Natural killer cell (primary cell): ENCODE data around the gene C13orf46. TPM values are rescaled to one million over a fixed set of nuclear protein-coding genes. Genes with fewer than 3 reads are reported as not detected.

ENCODE experiments used
- ATAC-seq, 3 donors: fragments of 150-1000 bp in 2 of 3; fragments of 200-7000 bp in 1 of 3; cut with Tn5 transposase; 1 replicate in 1 of 3; 2 replicates in 2 of 3; pipeline ENCODE4 v1.10.0; 2021; ENCODE audit warnings: mild to moderate bottlenecking in 2 of 3, moderate library complexity in 2 of 3
- DNase-seq, 2 donors: peaks; one replicate each; pipeline versions ENCODE4 v3.0.0 to v3.0.0-alpha.2; 2013 to 2021; ENCODE audit warnings: mixed read lengths in 1 of 2
- H3K27ac ChIP-seq: one replicate; pipeline ENCODE4 v1.5.1; 2013; ENCODE audit warnings: mild to moderate bottlenecking, low read length
- H3K27me3 ChIP-seq: one replicate; pipeline ENCODE4 v1.6.1; 2013; ENCODE audit warnings: low read length; ENCODE audit not compliant: control insufficient read depth, insufficient read depth
- H3K36me3 ChIP-seq: one replicate; pipeline ENCODE4 v1.6.1; 2013; ENCODE audit warnings: low read length; ENCODE audit not compliant: control insufficient read depth, insufficient read depth
- H3K4me1 ChIP-seq: one replicate; pipeline ENCODE4 v1.6.1; 2013; ENCODE audit warnings: low read length; ENCODE audit not compliant: control insufficient read depth, insufficient read depth
- H3K4me3 ChIP-seq: one replicate; pipeline ENCODE4 v1.5.1; 2013; ENCODE audit warnings: low read length
- H3K9me3 ChIP-seq: one replicate; pipeline ENCODE4 v1.6.1; 2013; ENCODE audit warnings: low read length; ENCODE audit not compliant: control insufficient read depth, insufficient read depth
- H3K27ac Mint-ChIP-seq, 2 donors: one replicate each; pipeline ENCODE4 v1.8.0; 2022; ENCODE audit warnings: mild to moderate bottlenecking in 2 of 2, mixed read lengths in 2 of 2, moderate library complexity in 1 of 2
- H3K27me3 Mint-ChIP-seq, 2 donors: one replicate each; pipeline ENCODE4 v1.8.0; 2022; ENCODE audit warnings: low read depth in 2 of 2, mixed read lengths in 2 of 2
- H3K36me3 Mint-ChIP-seq: one replicate; pipeline ENCODE4 v1.8.0; 2022; ENCODE audit warnings: mixed read lengths
- H3K4me1 Mint-ChIP-seq, 2 donors: one replicate each; pipeline ENCODE4 v1.8.0; 2022; ENCODE audit warnings: mixed read lengths in 2 of 2
- H3K4me3 Mint-ChIP-seq: one replicate; pipeline ENCODE4 v1.8.0; 2022; ENCODE audit warnings: mild to moderate bottlenecking, moderate library complexity, mixed read lengths
- H3K9me3 Mint-ChIP-seq, 2 donors: one replicate each; pipeline ENCODE4 v1.8.0; 2022; ENCODE audit warnings: mixed read lengths in 2 of 2
- WGBS: methylation state at CpG from one replicate; pipeline ENCODE4 v1.1.7; 2013; ENCODE audit warnings: missing lambda C conversion rate; ENCODE audit not compliant: insufficient coverage; 5-methylcytosine and 5-hydroxymethylcytosine counted together
- intact Hi-C: fragments of 100-400 bp; cut with micrococcal nuclease; formaldehyde crosslinking; loops from one replicate; pipeline ENCODE4 v1.14.2; 2022
- total RNA-seq, 4 donors: library from RNA; stranded (reverse); fragments of 120-200 nt in 1 of 4; gene quantifications; one replicate each; pipeline versions ENCODE4 v1.2.3 to v1.2.4, GENCODE V29; 2013 to 2022
- TF ChIP-seq, protein P1 (sequence below): fragments of 200-600 bp; IDR thresholded peaks from one replicate; pipeline ENCODE4 v1.8.0; 2022; ENCODE audit warnings: antibody characterized with exemption

The C13orf46 gene
- total RNA-seq, 3 donors from 2014 or later (not counting 1 experiment from before 2014, with no cell fraction given): 21.1 to 23.9 (median 23.5) TPM

DNA sequence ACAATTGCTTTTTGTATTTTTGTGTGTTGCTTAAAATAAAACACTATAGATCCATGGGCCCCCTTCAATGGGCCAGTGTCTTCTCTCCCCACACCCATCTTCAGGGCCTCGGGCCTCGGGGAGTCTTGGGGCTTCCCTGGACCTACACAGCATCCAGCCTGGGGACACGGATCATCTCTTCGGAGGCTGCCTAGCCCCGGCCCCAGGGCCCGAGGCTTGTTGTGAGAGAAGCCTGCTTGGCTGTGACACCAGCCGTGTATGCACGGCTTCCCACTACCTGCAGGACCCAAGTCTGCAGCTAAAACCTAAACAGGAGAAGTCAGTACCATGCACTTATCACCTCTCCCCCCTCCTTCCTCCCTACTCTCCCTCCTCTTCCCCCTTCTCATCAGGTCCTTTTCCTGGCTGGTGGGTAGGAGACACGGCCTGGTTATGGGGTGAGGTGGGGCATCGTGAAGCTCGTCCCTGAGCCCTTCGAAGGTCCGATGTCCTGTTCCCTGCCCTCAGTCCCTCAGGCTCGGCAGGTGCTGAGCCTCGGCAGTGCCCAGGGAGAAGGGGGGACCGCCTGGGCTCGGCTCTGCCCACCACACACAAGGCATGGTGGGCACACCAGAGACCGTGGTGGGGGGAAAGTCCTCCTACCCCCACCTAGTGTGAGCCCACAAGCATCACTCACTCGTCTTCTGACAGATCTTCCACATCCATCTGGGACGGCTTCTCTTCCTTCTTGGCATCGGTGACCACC is 9.5 kb downstream of the C13orf46 start:
- H3K27me3 Mint-ChIP-seq: no peaks in the 10 kb centered on the region
- no peak overlapping the region for H3K27ac Mint-ChIP-seq

DNA sequence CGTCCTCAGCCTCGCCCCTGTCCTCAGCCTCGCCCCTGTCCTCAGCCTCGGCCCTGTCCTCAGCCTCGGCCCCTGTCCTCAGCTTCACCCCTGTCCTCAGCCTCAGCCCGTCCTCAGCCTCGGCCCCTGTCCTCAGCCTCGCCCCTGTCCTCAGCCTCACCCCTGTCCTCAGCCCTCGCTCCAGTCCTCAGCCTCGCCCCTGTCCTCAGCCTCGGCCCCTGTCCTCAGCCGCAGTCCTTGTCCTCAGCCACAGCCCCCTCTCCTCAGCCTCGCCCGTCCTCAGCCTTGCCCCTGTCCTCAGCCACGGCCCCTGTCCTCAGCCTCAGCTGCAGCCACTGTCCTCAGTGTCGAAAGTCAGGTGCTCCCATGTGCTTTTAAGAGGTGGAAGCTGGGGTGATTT is 10.5 kb downstream of the C13orf46 start:
- Mint-ChIP-seq H3K4me3 (no peak overlapping the region), H3K36me3 (no peaks in the 10 kb centered on the region), H3K27ac (peak overlapping the region in 1 of 2 donors; percentile 47), H3K4me1 (peaks cover 0 to 11% of the 10 kb centered on the region in 2 donors), H3K27me3 (no peaks in the 10 kb centered on the region), H3K9me3 (no peaks in the 10 kb centered on the region)
- no peak overlapping the region for H3K4me3 ChIP-seq
- H3K27me3 ChIP-seq: no peaks in the 10 kb centered on the region
- 97% methylated on average over 16 of the region's 16 CpGs for WGBS
- H3K4me1 ChIP-seq: no peaks in the 10 kb centered on the region
- no peak for DNase-seq
- intact Hi-C loops: no loop called here
- TF ChIP-seq, protein P1, sequence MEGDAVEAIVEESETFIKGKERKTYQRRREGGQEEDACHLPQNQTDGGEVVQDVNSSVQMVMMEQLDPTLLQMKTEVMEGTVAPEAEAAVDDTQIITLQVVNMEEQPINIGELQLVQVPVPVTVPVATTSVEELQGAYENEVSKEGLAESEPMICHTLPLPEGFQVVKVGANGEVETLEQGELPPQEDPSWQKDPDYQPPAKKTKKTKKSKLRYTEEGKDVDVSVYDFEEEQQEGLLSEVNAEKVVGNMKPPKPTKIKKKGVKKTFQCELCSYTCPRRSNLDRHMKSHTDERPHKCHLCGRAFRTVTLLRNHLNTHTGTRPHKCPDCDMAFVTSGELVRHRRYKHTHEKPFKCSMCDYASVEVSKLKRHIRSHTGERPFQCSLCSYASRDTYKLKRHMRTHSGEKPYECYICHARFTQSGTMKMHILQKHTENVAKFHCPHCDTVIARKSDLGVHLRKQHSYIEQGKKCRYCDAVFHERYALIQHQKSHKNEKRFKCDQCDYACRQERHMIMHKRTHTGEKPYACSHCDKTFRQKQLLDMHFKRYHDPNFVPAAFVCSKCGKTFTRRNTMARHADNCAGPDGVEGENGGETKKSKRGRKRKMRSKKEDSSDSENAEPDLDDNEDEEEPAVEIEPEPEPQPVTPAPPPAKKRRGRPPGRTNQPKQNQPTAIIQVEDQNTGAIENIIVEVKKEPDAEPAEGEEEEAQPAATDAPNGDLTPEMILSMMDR: no peak
- H3K9me3 ChIP-seq: no peaks in the 10 kb centered on the region
- peaks cover 7% of the 10 kb centered on the region for H3K36me3 ChIP-seq
- ATAC-seq: no peak
- no peak overlapping the region for H3K27ac ChIP-seq

More for the DNA sequence above, 9.5 kb downstream of the C13orf46 start:
- no peak for DNase-seq
- Mint-ChIP-seq H3K36me3 (no peaks in the 10 kb centered on the region), H3K9me3 (no peaks in the 10 kb centered on the region), H3K4me1 (peaks cover 0 to 5% of the 10 kb centered on the region in 2 donors), H3K4me3 (no peak overlapping the region)
- no peaks in the 10 kb centered on the region for H3K27me3 ChIP-seq
- no peak for ATAC-seq
- TF ChIP-seq, protein P1: no peak
- no peaks in the 10 kb centered on the region for H3K4me1 ChIP-seq
- H3K9me3 ChIP-seq: no peaks in the 10 kb centered on the region
- 95% methylated on average over 17 of the region's 21 CpGs for WGBS
- no peak overlapping the region for H3K4me3 ChIP-seq
- H3K27ac ChIP-seq: no peak overlapping the region
- intact Hi-C loops: no loop called here
- peaks cover 13% of the 10 kb centered on the region for H3K36me3 ChIP-seq

- Mint-ChIP-seq H3K27me3 (no peaks in the 10 kb centered on the region), H3K4me1 (peaks cover 0 to 15% of the 10 kb centered on the region in 2 donors), H3K4me3 (no peak overlapping the region), H3K27ac (no peak overlapping the region), H3K9me3 (no peaks in the 10 kb centered on the region), H3K36me3 (no peaks in the 10 kb centered on the region)
- TF ChIP-seq, protein P1: no peak
- DNase-seq: no peak
- no peaks in the 10 kb centered on the region for H3K9me3 ChIP-seq
- no peak overlapping the region for H3K27ac ChIP-seq
- H3K27me3 ChIP-seq: no peaks in the 10 kb centered on the region
- H3K36me3 ChIP-seq: peaks cover 6% of the 10 kb centered on the region
- intact Hi-C loops: no loop called here
- no peak for ATAC-seq
- no peaks in the 10 kb centered on the region for H3K4me1 ChIP-seq
- WGBS: 93% methylated on average over 17 of the region's 17 CpGs
- no peak overlapping the region for H3K4me3 ChIP-seq
Measured at GRCh38 chr13:113962975-113963374, 10.9 kb downstream of the C13orf46 start.

DNA sequence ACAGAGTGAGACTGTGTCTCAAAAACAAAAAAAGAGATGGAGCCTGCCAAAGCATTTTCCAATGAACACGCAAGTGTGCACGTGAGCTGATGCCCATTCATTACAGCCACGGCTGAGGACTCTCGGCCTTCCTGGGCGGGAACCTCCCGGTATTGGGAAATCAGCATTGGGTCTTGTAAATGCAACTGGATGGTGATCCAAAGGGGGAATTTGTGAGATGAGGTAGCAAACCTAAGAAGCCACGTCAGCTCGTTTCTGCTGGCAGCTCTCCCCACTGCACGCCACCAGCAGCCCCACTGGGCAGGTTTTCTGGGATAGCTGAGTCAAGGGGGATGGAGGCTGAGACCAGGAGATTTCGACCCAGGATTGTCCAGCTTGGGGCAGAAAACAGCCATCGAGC is 11.5 kb downstream of the C13orf46 start:
- Mint-ChIP-seq H3K4me1 (peaks cover 0 to 21% of the 10 kb centered on the region in 2 donors), H3K4me3 (no peak overlapping the region), H3K27me3 (no peaks in the 10 kb centered on the region), H3K9me3 (no peaks in the 10 kb centered on the region), H3K27ac (no peak overlapping the region), H3K36me3 (no peaks in the 10 kb centered on the region)
- 88% methylated on average over 11 of the region's 11 CpGs for WGBS
- ATAC-seq: no peak
- no peak overlapping the region for H3K27ac ChIP-seq
- H3K27me3 ChIP-seq: no peaks in the 10 kb centered on the region
- no peak for DNase-seq
- peaks cover 6% of the 10 kb centered on the region for H3K36me3 ChIP-seq
- H3K4me1 ChIP-seq: no peaks in the 10 kb centered on the region
- no peaks in the 10 kb centered on the region for H3K9me3 ChIP-seq
- H3K4me3 ChIP-seq: no peak overlapping the region
- intact Hi-C loops: no loop called here
- TF ChIP-seq, protein P1: no peak
